Measurements from ENCODE around the gene LSG1. TPM values are rescaled to one million over a fixed set of nuclear protein-coding genes. Genes with fewer than 3 reads are reported as not detected.

Gene LSG1
- polyA plus RNA-seq, 1 donor from 2014 or later = 35.5 TPM

GRCh38 chr3:194637066-194637465, 34.9 kb downstream of the LSG1 start:
- Histone ChIP-seq H3K36me3 (ENCODE audit: insufficient read depth, low read length) (no peaks in the 10 kb centered on the region), H3K4me3 (ENCODE audit: low read length) (no peak overlapping the region), H2AFZ (ENCODE audit: low read depth, low read length) (no peak overlapping the region), H3K9ac (ENCODE audit: low read length) (no peak overlapping the region), H3K9me3 (ENCODE audit: low read length) (no peaks in the 10 kb centered on the region), H3K9me2 (ENCODE audit: insufficient read depth, low read length) (no peaks in the 10 kb centered on the region), H3K27ac (ENCODE audit: low read length) (no peak overlapping the region), H3F3A (ENCODE audit: insufficient read depth, low read length, poor library complexity, severe bottlenecking) (no peaks in the 10 kb centered on the region), H3K79me2 (replicated peaks; ENCODE audit: insufficient read depth, low read length) (no peaks in the 10 kb centered on the region), H3K4me2 (ENCODE audit: low read length) (no peak overlapping the region), H3K27me3 (ENCODE audit: insufficient read depth, low read depth, low read length) (no peaks in the 10 kb centered on the region), H4K20me1 (ENCODE audit: insufficient read depth) (no peaks in the 10 kb centered on the region)
- TF ChIP-seq EP300 (conservative IDR thresholded peaks at IDR 0.05; ENCODE audit: poor library complexity, severe bottlenecking) (no peak), TAF1 (IDR thresholded peaks at IDR 0.05; ENCODE audit: low read depth) (no peak), MXI1 (conservative IDR thresholded peaks at IDR 0.05; ENCODE audit: poor library complexity, severe bottlenecking) (no peak), POLR2AphosphoS5 (IDR thresholded peaks at IDR 0.05) (no peak), CTCF (IDR thresholded peaks at IDR 0.05; ENCODE audit: poor library complexity, severe bottlenecking) (no peak), SMC3 (conservative IDR thresholded peaks at IDR 0.05; ENCODE audit: poor library complexity) (no peak), RAD21 (conservative IDR thresholded peaks at IDR 0.05) (no peak)
- TF ChIP-seq, protein P1, sequence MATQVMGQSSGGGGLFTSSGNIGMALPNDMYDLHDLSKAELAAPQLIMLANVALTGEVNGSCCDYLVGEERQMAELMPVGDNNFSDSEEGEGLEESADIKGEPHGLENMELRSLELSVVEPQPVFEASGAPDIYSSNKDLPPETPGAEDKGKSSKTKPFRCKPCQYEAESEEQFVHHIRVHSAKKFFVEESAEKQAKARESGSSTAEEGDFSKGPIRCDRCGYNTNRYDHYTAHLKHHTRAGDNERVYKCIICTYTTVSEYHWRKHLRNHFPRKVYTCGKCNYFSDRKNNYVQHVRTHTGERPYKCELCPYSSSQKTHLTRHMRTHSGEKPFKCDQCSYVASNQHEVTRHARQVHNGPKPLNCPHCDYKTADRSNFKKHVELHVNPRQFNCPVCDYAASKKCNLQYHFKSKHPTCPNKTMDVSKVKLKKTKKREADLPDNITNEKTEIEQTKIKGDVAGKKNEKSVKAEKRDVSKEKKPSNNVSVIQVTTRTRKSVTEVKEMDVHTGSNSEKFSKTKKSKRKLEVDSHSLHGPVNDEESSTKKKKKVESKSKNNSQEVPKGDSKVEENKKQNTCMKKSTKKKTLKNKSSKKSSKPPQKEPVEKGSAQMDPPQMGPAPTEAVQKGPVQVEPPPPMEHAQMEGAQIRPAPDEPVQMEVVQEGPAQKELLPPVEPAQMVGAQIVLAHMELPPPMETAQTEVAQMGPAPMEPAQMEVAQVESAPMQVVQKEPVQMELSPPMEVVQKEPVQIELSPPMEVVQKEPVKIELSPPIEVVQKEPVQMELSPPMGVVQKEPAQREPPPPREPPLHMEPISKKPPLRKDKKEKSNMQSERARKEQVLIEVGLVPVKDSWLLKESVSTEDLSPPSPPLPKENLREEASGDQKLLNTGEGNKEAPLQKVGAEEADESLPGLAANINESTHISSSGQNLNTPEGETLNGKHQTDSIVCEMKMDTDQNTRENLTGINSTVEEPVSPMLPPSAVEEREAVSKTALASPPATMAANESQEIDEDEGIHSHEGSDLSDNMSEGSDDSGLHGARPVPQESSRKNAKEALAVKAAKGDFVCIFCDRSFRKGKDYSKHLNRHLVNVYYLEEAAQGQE (IDR thresholded peaks at IDR 0.05; ENCODE audit: borderline replicate concordance) = no peak

GRCh38 chr3:194633349-194634004, 38.5 kb downstream of the LSG1 start, which contains the start of gene TMEM44:
TSS of gene TMEM44 (minus strand) at chr3:194633419. CDS start at chr3:194633215, 204 bp downstream.
- Histone ChIP-seq H3F3A (ENCODE audit: insufficient read depth, low read length, poor library complexity, severe bottlenecking) (no peaks in the 10 kb centered on the region), H3K79me2 (replicated peaks; ENCODE audit: insufficient read depth, low read length) (no peaks in the 10 kb centered on the region), H3K27me3 (ENCODE audit: insufficient read depth, low read depth, low read length) (no peaks in the 10 kb centered on the region), H3K27ac (ENCODE audit: low read length) (peak within 1 kb of the TSS; percentile 77), H3K4me2 (ENCODE audit: low read length) (peak within 1 kb of the TSS; percentile 37), H3K9me3 (ENCODE audit: low read length) (peaks cover 10% of the 10 kb centered on the region), H2AFZ (ENCODE audit: low read depth, low read length) (peak within 1 kb of the TSS; percentile 85), H3K4me3 (ENCODE audit: low read length) (peak within 1 kb of the TSS; percentile 85), H4K20me1 (ENCODE audit: insufficient read depth) (no peaks in the 10 kb centered on the region), H3K9ac (ENCODE audit: low read length) (peak within 1 kb of the TSS; percentile 82), H3K36me3 (ENCODE audit: insufficient read depth, low read length) (no peaks in the 10 kb centered on the region), H3K9me2 (ENCODE audit: insufficient read depth, low read length) (no peaks in the 10 kb centered on the region)
- no peak for TF ChIP-seq EP300 (conservative IDR thresholded peaks at IDR 0.05; ENCODE audit: poor library complexity, severe bottlenecking)
- no peak for TF ChIP-seq TAF1 (IDR thresholded peaks at IDR 0.05; ENCODE audit: low read depth)
- peak; percentile 96 for TF ChIP-seq CTCF (IDR thresholded peaks at IDR 0.05; ENCODE audit: poor library complexity, severe bottlenecking)
- TF ChIP-seq POLR2AphosphoS5 (IDR thresholded peaks at IDR 0.05) = peak; percentile 67
- peak; percentile 71 for TF ChIP-seq SMC3 (conservative IDR thresholded peaks at IDR 0.05; ENCODE audit: poor library complexity)
- TF ChIP-seq MXI1 (conservative IDR thresholded peaks at IDR 0.05; ENCODE audit: poor library complexity, severe bottlenecking) = peak; percentile 83
- TF ChIP-seq, protein P1 (IDR thresholded peaks at IDR 0.05; ENCODE audit: borderline replicate concordance) = peak; percentile 58
- no peak for TF ChIP-seq EZH2 (IDR thresholded peaks at IDR 0.05; ENCODE audit: borderline replicate concordance, insufficient read depth, low read length, poor library complexity, severe bottlenecking)
- TF ChIP-seq RAD21 (conservative IDR thresholded peaks at IDR 0.05) = peak; percentile 65
